Measurements from ENCODE around the gene PNMA8C.

Gene PNMA8C

DNA sequence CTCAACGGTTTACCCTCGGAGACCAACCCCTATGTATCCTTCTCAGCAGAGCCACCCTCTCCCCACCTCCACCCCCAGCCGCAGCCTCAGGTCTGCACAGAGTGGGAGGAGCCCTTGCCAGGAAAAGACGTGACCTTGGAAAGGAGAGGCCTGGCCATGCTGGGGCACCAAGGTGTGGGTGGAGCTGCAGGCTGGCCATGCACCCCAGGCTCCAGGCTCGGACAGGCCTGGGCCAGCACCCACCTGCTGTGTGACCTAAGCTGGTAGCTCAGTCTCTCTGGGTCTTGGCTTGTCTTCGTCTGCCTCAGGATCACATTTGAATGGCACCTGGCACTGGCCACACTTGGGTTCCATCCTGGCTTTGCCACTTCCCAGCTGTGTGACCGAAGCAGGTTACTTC is 44.9 kb downstream of the PNMA8C start:
- Histone ChIP-seq H3K4me3 (no peak overlapping the region), H3K27ac (no peak overlapping the region)
- TF ChIP-seq, protein P1, sequence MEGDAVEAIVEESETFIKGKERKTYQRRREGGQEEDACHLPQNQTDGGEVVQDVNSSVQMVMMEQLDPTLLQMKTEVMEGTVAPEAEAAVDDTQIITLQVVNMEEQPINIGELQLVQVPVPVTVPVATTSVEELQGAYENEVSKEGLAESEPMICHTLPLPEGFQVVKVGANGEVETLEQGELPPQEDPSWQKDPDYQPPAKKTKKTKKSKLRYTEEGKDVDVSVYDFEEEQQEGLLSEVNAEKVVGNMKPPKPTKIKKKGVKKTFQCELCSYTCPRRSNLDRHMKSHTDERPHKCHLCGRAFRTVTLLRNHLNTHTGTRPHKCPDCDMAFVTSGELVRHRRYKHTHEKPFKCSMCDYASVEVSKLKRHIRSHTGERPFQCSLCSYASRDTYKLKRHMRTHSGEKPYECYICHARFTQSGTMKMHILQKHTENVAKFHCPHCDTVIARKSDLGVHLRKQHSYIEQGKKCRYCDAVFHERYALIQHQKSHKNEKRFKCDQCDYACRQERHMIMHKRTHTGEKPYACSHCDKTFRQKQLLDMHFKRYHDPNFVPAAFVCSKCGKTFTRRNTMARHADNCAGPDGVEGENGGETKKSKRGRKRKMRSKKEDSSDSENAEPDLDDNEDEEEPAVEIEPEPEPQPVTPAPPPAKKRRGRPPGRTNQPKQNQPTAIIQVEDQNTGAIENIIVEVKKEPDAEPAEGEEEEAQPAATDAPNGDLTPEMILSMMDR (IDR thresholded peaks at IDR 0.05), result no peak
- peak; percentile 66 for DNase-seq (ENCODE audit: low spot score)

GRCh38 chr19:46383171-46383815 is 45.4 kb downstream of the PNMA8C start:
- TF ChIP-seq, protein P1 (IDR thresholded peaks at IDR 0.05), result no peak
- H3K27ac ChIP-seq, result no peak overlapping the region
- no peak overlapping the region for H3K4me3 ChIP-seq
- DNase-seq (ENCODE audit: low spot score), result peak; percentile 64

GRCh38 chr19:46381756-46382345 is 46.9 kb downstream of the PNMA8C start:
- TF ChIP-seq, protein P1 (IDR thresholded peaks at IDR 0.05), result no peak
- DNase-seq (ENCODE audit: low spot score), result peak; percentile 29
- no peak overlapping the region for H3K4me3 ChIP-seq
- no peak overlapping the region for H3K27ac ChIP-seq

- H3K27ac ChIP-seq, result no peak overlapping the region
- peak; percentile 24 for DNase-seq (ENCODE audit: low spot score)
- TF ChIP-seq, protein P1 (IDR thresholded peaks at IDR 0.05), result no peak
These were observed 47.4 kb downstream of the PNMA8C start for GRCh38 chr19:46381346-46381745.

GRCh38 chr19:46380690-46381089 is 48.0 kb downstream of the PNMA8C start:
- Histone ChIP-seq H3K4me3 (no peak overlapping the region), H3K27ac (no peak overlapping the region)
- DNase-seq (ENCODE audit: low spot score), result no peak
- TF ChIP-seq, protein P1 (IDR thresholded peaks at IDR 0.05), result no peak

More at GRCh38 chr19:46381346-46381745, 47.4 kb downstream of the PNMA8C start:
- H3K4me3 ChIP-seq, result no peak overlapping the region

DNA sequence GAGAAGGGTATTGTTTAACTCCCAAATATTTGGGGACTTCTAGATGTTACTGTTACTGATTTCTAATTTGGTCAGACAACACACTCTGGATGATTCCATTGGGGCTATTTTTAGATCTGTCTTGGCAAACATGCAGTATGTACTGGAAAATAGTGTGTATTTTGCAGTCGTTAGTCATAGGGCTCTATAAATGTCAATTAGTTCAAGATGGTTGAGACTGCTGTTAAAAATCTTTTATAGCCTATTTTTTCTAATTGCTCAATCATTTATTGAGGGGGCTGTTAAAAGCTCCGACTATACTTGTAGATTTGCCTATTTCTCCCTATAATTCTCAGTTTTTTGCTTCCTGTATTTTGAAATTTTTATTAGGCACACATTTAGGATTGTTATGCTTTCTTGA is 50.5 kb downstream of the PNMA8C start:
- no peak overlapping the region for H3K4me3 ChIP-seq
- DNase-seq (ENCODE audit: low spot score), result no peak
- peak overlapping the region; percentile 52 to 58 for H3K27ac ChIP-seq
- TF ChIP-seq, protein P1 (IDR thresholded peaks at IDR 0.05), result no peak

Data from coronary artery (tissue), 2 donors.